Fibroblast of villous mesenchyme (primary cell): Measurements from ENCODE around the gene B4GALT6. TPM values are rescaled to one million over a fixed set of nuclear protein-coding genes. Genes with fewer than 3 reads are reported as not detected.

ENCODE experiments used
- DNase-seq: peaks from one replicate; pipeline ENCODE4 v3.0.0-alpha.2; 2010; ENCODE audit warnings: low read depth
- H3K4me3 ChIP-seq: 2 replicates; pipeline ENCODE4 v1.5.1; 2011; ENCODE audit warnings: low read depth, mild to moderate bottlenecking, low read length
- CTCF ChIP-seq: IDR thresholded peaks from 2 replicates; pipeline ENCODE4 v1.5.1; 2012; ENCODE audit warnings: low read depth, mild to moderate bottlenecking, low read length; ENCODE audit not compliant: insufficient read depth
- total RNA-seq: library from RNA; depleted of rRNA; stranded (reverse); fragments of >200 nt; gene quantifications from 2 replicates; pipeline ENCODE4 v1.2.3, GENCODE V29; 2012

The B4GALT6 gene
- total RNA-seq, 1 donor, result 8.6 TPM

- no peak for TF ChIP-seq CTCF
- DNase-seq, result no peak
- H3K4me3 ChIP-seq, result no peak overlapping the region
These were observed 26.3 kb downstream of the B4GALT6 start for GRCh38 chr18:31657823-31658669.

- no peak overlapping the region for H3K4me3 ChIP-seq
- DNase-seq, result no peak
- TF ChIP-seq CTCF, result no peak
These were observed 27.6 kb downstream of the B4GALT6 start for GRCh38 chr18:31656754-31657153.

DNA sequence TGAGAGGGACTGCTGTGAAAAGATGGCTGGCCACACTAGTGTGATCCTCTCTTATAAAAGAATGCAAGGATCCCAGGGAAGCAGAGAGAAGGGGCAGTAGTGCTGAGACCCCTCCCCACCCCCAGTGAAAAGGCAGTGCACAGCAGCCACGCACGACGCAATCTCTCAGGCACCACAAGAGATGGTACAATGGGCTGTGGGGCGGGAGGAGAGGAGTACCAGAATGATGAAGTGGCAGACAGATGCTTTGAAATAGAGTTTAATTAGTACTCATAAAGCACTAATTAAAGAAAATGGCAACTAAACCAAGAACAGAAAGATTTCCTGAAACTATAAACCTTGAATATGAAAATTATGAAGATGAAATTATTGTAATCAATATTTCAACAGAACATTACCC is 29.0 kb downstream of the B4GALT6 start:
- no peak overlapping the region for H3K4me3 ChIP-seq
- DNase-seq, result no peak
- TF ChIP-seq CTCF, result no peak

DNA sequence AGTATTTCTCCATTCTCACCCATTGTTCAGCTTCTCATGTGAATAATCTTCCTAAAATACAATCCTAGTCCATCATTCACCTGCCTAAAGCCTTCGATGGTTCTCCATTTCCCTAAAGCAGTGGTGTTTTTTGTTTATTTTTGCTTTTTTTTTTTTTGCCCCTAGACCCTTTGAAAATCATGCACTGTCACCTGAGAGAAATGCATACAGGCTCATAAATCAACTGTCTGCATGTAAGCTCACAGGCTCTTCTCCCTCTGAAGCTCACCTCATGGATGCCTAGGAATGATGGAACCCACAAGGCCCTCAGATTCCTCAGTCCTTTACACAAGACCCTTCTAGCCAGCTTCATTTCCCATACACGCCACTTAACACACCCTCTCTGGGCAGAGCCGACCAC is 31.5 kb downstream of the B4GALT6 start:
- no peak for TF ChIP-seq CTCF
- no peak for DNase-seq
- no peak overlapping the region for H3K4me3 ChIP-seq

DNA sequence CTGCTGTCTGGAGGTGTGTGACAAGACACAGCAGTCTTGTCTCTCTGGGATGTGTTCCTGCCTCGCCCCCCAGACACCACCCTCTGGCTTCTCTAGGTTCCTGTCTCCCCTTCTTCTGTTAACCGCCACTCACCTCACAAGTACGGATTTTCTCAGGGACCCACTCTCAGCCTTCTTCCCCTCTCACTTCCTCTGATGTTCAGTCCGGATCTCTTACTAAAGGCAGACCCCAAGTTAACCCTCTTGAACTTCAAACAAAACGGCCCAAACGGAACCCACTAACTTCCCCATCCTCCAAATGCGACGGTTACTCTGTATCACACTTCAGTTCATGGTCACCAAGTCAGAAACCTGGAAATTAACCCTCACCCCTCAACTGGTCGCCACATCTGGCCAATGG is 32.0 kb downstream of the B4GALT6 start:
- no peak for TF ChIP-seq CTCF
- DNase-seq, result no peak
- H3K4me3 ChIP-seq, result no peak overlapping the region

DNA sequence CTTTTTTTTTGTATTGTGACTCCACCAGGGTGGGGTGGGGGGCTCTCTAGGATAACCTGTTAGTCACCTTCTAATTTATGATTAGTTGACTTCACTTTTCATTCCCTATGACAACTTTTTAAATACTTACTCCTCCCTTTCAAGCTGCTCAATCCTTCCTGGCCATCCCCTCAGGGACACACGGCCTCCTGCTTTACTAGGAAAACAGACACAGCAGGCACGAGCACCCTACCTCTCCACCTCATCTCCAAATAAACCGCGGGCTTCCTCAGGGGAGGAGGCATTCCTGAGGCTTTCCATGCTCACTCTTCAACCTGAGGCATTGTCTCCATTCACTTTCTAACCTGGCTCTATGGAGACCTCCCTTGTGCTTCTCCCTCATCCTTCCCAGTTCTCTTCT is 33.0 kb downstream of the B4GALT6 start:
- TF ChIP-seq CTCF, result no peak
- DNase-seq, result no peak
- no peak overlapping the region for H3K4me3 ChIP-seq
